ENCODE measurements around the gene ERI3.

DNA sequence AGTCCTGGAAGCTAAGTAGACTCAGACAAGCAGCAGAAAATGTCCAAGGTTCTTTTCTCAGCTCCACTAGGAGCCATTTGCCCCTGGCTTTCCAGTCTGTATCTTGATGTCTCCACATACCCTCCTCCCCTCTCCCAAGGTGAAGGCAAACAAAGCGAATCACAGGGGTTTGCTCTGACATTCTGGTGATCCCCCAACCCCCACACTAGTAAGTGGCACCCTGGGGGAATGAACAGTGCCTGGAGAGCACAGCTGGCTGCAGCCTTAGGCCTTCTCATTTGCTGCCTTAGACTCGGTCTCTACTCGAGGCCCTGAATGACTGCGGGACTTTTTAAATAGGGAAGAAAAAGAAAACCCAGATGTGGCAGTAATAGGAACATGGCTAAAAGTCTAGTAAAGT lies 15.3 kb downstream of the ERI3 start:
- TF ChIP-seq CTCF (IDR thresholded peaks at IDR 0.05) (no peak), POLR2AphosphoS5 (IDR thresholded peaks at IDR 0.05; ENCODE audit: insufficient read depth in 1 of 2, low read depth in 1 of 2) (no peak), POLR2A (IDR thresholded peaks at IDR 0.05) (no peak)

All from vagina (tissue), 2 donors.